HepG2 (cell line): ENCODE measurements around the gene KMT2A. TPM values are rescaled to one million over a fixed set of nuclear protein-coding genes. Genes with fewer than 3 reads are reported as not detected.

ENCODE experiments used
- AHR ChIP-seq: IDR thresholded peaks from 2 replicates; pipeline ENCODE4 v1.6.1; 2018; ENCODE audit warnings: missing genetic modification reagents, missing compliant biosample characterization
- ARID5B ChIP-seq: IDR thresholded peaks from 2 replicates; pipeline ENCODE4 v1.4.0; 2020; ENCODE audit warnings: mild to moderate bottlenecking, missing genetic modification reagents
- ATF3 ChIP-seq: sonication (generic); formaldehyde crosslinking; IDR thresholded peaks from 2 replicates; pipeline ENCODE4 v1.4.0; 2020; ENCODE audit warnings: missing genetic modification reagents
- BCL6 ChIP-seq: IDR thresholded peaks from 2 replicates; pipeline ENCODE4 v1.6.1; 2016; ENCODE audit warnings: missing genetic modification reagents, missing compliant biosample characterization
- CEBPB ChIP-seq: IDR thresholded peaks from 2 replicates; pipeline ENCODE4 v1.6.1; 2011; ENCODE audit warnings: low read depth, low read length, improper control_type of control experiment, borderline replicate concordance
- CHD4 ChIP-seq: fragments of 200-600 bp; sonication (generic); IDR thresholded peaks from 2 replicates; pipeline ENCODE4 v1.7.0; 2017; ENCODE audit warnings: mild to moderate bottlenecking, low read length, borderline replicate concordance
- FOXA3 ChIP-seq: IDR thresholded peaks from 2 replicates; pipeline ENCODE4 v1.6.1; 2016; ENCODE audit warnings: missing genetic modification reagents, missing compliant biosample characterization
- HDAC1 ChIP-seq: sonication (generic); formaldehyde crosslinking; IDR thresholded peaks from 2 replicates; pipeline ENCODE4 v1.5.1; 2020; ENCODE audit warnings: mild to moderate bottlenecking, missing genetic modification reagents
- HIVEP1 ChIP-seq: sonication (generic); formaldehyde crosslinking; IDR thresholded peaks from 2 replicates; pipeline ENCODE4 v1.4.0; 2020; ENCODE audit warnings: mild to moderate bottlenecking, missing genetic modification reagents
- HMGA1 ChIP-seq: sonication (generic); formaldehyde crosslinking; conservative IDR thresholded peaks from 2 replicates; pipeline ENCODE4 v1.4.0; 2020; ENCODE audit warnings: missing genetic modification reagents
- KDM5A ChIP-seq: fragments of 200-600 bp; sonication (generic); IDR thresholded peaks from 2 replicates; pipeline ENCODE4 v1.7.0; 2018; ENCODE audit warnings: antibody characterized with exemption, mild to moderate bottlenecking, low read length, borderline replicate concordance
- NKX3-1 ChIP-seq: sonication (generic); formaldehyde crosslinking; IDR thresholded peaks from 2 replicates; pipeline ENCODE4 v1.5.0; 2020; ENCODE audit warnings: missing genetic modification reagents
- PAWR ChIP-seq: sonication (generic); formaldehyde crosslinking; IDR thresholded peaks from 2 replicates; pipeline ENCODE4 v1.4.0; 2020; ENCODE audit warnings: missing genetic modification reagents, mild to moderate bottlenecking, borderline replicate concordance
- PREB ChIP-seq: sonication (generic); formaldehyde crosslinking; IDR thresholded peaks from 2 replicates; pipeline ENCODE4 v1.4.0; 2020; ENCODE audit warnings: missing genetic modification reagents
- REL ChIP-seq: sonication (generic); formaldehyde crosslinking; conservative IDR thresholded peaks from 2 replicates; pipeline ENCODE4 v1.8.0; 2022; ENCODE audit warnings: mild to moderate bottlenecking, missing genetic modification reagents, moderate library complexity
- REPIN1 ChIP-seq: sonication (generic); formaldehyde crosslinking; IDR thresholded peaks from 2 replicates; pipeline ENCODE4 v1.8.0; 2022; ENCODE audit warnings: missing genetic modification reagents, low read depth, mild to moderate bottlenecking, borderline replicate concordance
- SALL2 ChIP-seq: sonication (generic); formaldehyde crosslinking; IDR thresholded peaks from 2 replicates; pipeline ENCODE4 v1.8.1; 2023; ENCODE audit warnings: mild to moderate bottlenecking, missing genetic modification reagents, inconsistent platforms
- TRIM24 ChIP-seq: sonication (generic); formaldehyde crosslinking; IDR thresholded peaks from 2 replicates; pipeline ENCODE4 v1.8.0; 2022; ENCODE audit warnings: mild to moderate bottlenecking, missing genetic modification reagents
- ZNF337 ChIP-seq: sonication (generic); formaldehyde crosslinking; IDR thresholded peaks from 2 replicates; pipeline ENCODE4 v1.5.1; 2020; ENCODE audit warnings: missing genetic modification reagents, low read depth, mild to moderate bottlenecking, borderline replicate concordance
- ZNF547 ChIP-seq: sonication (generic); formaldehyde crosslinking; IDR thresholded peaks from 2 replicates; pipeline ENCODE4 v1.5.1; 2020; ENCODE audit warnings: mild to moderate bottlenecking, missing genetic modification reagents
- ZNF549 ChIP-seq: sonication (generic); formaldehyde crosslinking; IDR thresholded peaks from 2 replicates; pipeline ENCODE4 v1.5.0; 2020; ENCODE audit warnings: missing genetic modification reagents
- ZNF598 ChIP-seq: sonication (generic); formaldehyde crosslinking; IDR thresholded peaks from 2 replicates; pipeline ENCODE4 v1.5.1; 2020; ENCODE audit warnings: mild to moderate bottlenecking, missing genetic modification reagents, borderline replicate concordance
- ZNF619 ChIP-seq: sonication (generic); formaldehyde crosslinking; IDR thresholded peaks from 2 replicates; pipeline ENCODE4 v1.4.0; 2020; ENCODE audit warnings: mild to moderate bottlenecking, missing genetic modification reagents
- ZNF720 ChIP-seq: sonication (generic); formaldehyde crosslinking; IDR thresholded peaks from 2 replicates; pipeline ENCODE4 v1.4.0; 2020; ENCODE audit warnings: missing genetic modification reagents
- polyA plus RNA-seq, 8 experiments: library from polyadenylated mRNA; depleted of rRNA in 3 of 8; stranded (reverse) in 7 of 8; unstranded in 1 of 8; fragments of >200 nt; fragmentation: Illumina TruSeq in 4 of 8; extraction: Trizol in 4 of 8; gene quantifications; 2 replicates each; pipeline versions ENCODE4 v1.2.1 to v1.2.3, GENCODE V29; 2011 to 2016; ENCODE audit warnings: low read depth in 4 of 8, missing spikeins in 1 of 8, mixed read lengths in 1 of 8; ENCODE audit not compliant: insufficient read depth in 1 of 8
- total RNA-seq, 5 experiments: library from RNA; depleted of rRNA; stranded (reverse); fragments of >200 nt; fragmentation: Illumina TruSeq; extraction: Trizol; gene quantifications; 2 replicates each; pipeline ENCODE4 v1.2.3, GENCODE V29; 2016; ENCODE audit warnings: low read depth in 1 of 5
- TF ChIP-seq, protein P1 (sequence below): sonication (generic); formaldehyde crosslinking; IDR thresholded peaks from 2 replicates; pipeline ENCODE4 v1.4.0; 2020; ENCODE audit warnings: mild to moderate bottlenecking, missing genetic modification reagents

The KMT2A gene
- total and polyA plus RNA-seq, 2 of the 13 experiments (the other 11 are each of a cell fraction or from before 2014, with no cell fraction given), result 12.4 to 20.0 TPM

GRCh38 chr11:118401880-118402590 is 34.3 kb upstream of the KMT2A start (continued):
- 0 out of 2 replicates have a peak, but pooled peaks have one; percentile 15 for TF ChIP-seq HDAC1 (CRISPR knock-in tag)
- TF ChIP-seq SALL2 (CRISPR knock-in tag), result no peak
- 0 out of 2 replicates have a peak, but pooled peaks have one; percentile 87 for TF ChIP-seq KDM5A
- no peak for TF ChIP-seq HMGA1
- peak; percentile 85 for TF ChIP-seq CEBPB
- 0 out of 2 replicates have a peak, but pooled peaks have one; percentile 1 for TF ChIP-seq ZNF598 (CRISPR knock-in tag)
- TF ChIP-seq PAWR (CRISPR knock-in tag), result no peak
- TF ChIP-seq BCL6 (CRISPR knock-in tag), result peak; percentile 92
- no peak for TF ChIP-seq ATF3 (CRISPR knock-in tag)
- no peak for TF ChIP-seq ZNF619 (CRISPR knock-in tag)
- TF ChIP-seq, protein P1, sequence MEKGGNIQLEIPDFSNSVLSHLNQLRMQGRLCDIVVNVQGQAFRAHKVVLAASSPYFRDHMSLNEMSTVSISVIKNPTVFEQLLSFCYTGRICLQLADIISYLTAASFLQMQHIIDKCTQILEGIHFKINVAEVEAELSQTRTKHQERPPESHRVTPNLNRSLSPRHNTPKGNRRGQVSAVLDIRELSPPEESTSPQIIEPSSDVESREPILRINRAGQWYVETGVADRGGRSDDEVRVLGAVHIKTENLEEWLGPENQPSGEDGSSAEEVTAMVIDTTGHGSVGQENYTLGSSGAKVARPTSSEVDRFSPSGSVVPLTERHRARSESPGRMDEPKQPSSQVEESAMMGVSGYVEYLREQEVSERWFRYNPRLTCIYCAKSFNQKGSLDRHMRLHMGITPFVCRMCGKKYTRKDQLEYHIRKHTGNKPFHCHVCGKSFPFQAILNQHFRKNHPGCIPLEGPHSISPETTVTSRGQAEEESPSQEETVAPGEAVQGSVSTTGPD (CRISPR knock-in tag), result no peak
- TF ChIP-seq FOXA3, result 0 out of 2 replicates have a peak, but pooled peaks have one; percentile 28
- no peak for TF ChIP-seq REPIN1
- no peak for TF ChIP-seq ZNF720 (CRISPR knock-in tag)
- TF ChIP-seq REL (CRISPR knock-in tag), result no peak
- no peak for TF ChIP-seq NKX3-1 (CRISPR knock-in tag)
- no peak for TF ChIP-seq AHR (CRISPR knock-in tag)
- TF ChIP-seq ZNF337 (CRISPR knock-in tag), result no peak
- TF ChIP-seq CHD4, result no peak
- TF ChIP-seq ARID5B (CRISPR knock-in tag), result no peak
- no peak for TF ChIP-seq TRIM24 (CRISPR knock-in tag)
- TF ChIP-seq ZNF547 (CRISPR knock-in tag), result 0 out of 2 replicates have a peak, but pooled peaks have one; percentile 1
- TF ChIP-seq ZNF549 (CRISPR knock-in tag), result no peak
- TF ChIP-seq PREB (CRISPR knock-in tag), result no peak
- no peak for TF ChIP-seq HIVEP1 (CRISPR knock-in tag)
